Endothelial cell of umbilical vein (primary cell): Measurements from ENCODE around the gene TET1. TPM values are rescaled to one million over a fixed set of nuclear protein-coding genes. Genes with fewer than 3 reads are reported as not detected.

Source experiments
- BruUV-seq: library from RNA; stranded (reverse); fragments of 400-500 nt; replicated peaks from 2 replicates; lab custom pipeline; 2021; lab: Mats Ljungman, UMichigan
- CTCF ChIA-PET: fragments of 300-600, 350-600 bp; sonication (Branson Sonifier 250); formaldehyde crosslinking; loops from one replicate; lab custom pipeline; 2021; ENCODE audit warnings: antibody characterized with exemption, inconsistent platforms; lab: Charles Lee
- POLR2A ChIA-PET: fragments of 300-600, 350-600 bp; sonication (Branson Sonifier 250); formaldehyde crosslinking; loops from one replicate; lab custom pipeline; 2021; ENCODE audit warnings: antibody characterized with exemption, inconsistent platforms; lab: Charles Lee
- DNase-seq: peaks from one replicate; pipeline ENCODE4 v3.0.0-alpha.2; 2011; ENCODE audit warnings: low read depth, low spot score
- FAIRE-seq: peaks from 2 replicates; lab custom pipeline; 2011; peaks lifted over from hg19 to GRCh38; lab: Jason Lieb, UNC
- H2AFZ ChIP-seq: 2 replicates; pipeline ENCODE4 v1.6.0; 2012; ENCODE audit warnings: low read depth, low read length, control low read depth, inconsistent platforms
- H3K27ac ChIP-seq: 2 replicates; pipeline ENCODE4 v1.5.1; 2011; ENCODE audit warnings: low read depth, mild to moderate bottlenecking, control low read depth, low read length, moderate library complexity; ENCODE audit not compliant: insufficient read depth
- H3K27me3 ChIP-seq, 2 experiments: 2 replicates each; pipeline versions ENCODE4 v1.6.0 to v1.6.1; 2011; ENCODE audit warnings: low read length in 2 of 2, mixed read lengths in 1 of 2; ENCODE audit not compliant: control insufficient read depth in 2 of 2, insufficient read depth in 2 of 2
- H3K36me3 ChIP-seq, 2 experiments: 2 replicates in 1 of 2; 3 replicates in 1 of 2; pipeline ENCODE4 v1.5.1; 2011; ENCODE audit warnings: low read length in 2 of 2, mild to moderate bottlenecking in 1 of 2, moderate library complexity in 1 of 2; ENCODE audit not compliant: control insufficient read depth in 2 of 2, insufficient read depth in 2 of 2; ENCODE audit errors: extremely low read depth in 1 of 2
- H3K4me1 ChIP-seq: 3 replicates; pipeline ENCODE4 v1.5.1; 2011; ENCODE audit warnings: mild to moderate bottlenecking, low read length; ENCODE audit not compliant: control insufficient read depth, insufficient read depth; ENCODE audit errors: extremely low read depth
- H3K4me2 ChIP-seq: 2 replicates; pipeline ENCODE4 v1.6.1; 2011; ENCODE audit warnings: low read length, control low read depth, mixed read lengths; ENCODE audit not compliant: insufficient read depth
- H3K4me3 ChIP-seq, 3 experiments: fragments of 200-600 bp in 1 of 3; sonication (generic), shearing (Covaris generic) in 1 of 3; replicated peaks in 1 of 3; 2 replicates each; pipeline ENCODE4 v1.5.1; 2011 to 2016; ENCODE audit warnings: control low read depth in 3 of 3, low read length in 3 of 3, mild to moderate bottlenecking in 2 of 3, inconsistent platforms in 1 of 3, low read depth in 1 of 3, moderate library complexity in 1 of 3; ENCODE audit not compliant: insufficient read depth in 1 of 3
- H3K79me2 ChIP-seq: 2 replicates; pipeline ENCODE4 v1.6.0; 2012; ENCODE audit warnings: low read length, inconsistent platforms; ENCODE audit not compliant: control insufficient read depth, insufficient read depth
- H3K9ac ChIP-seq: replicated peaks from 2 replicates; pipeline ENCODE3; 2011; ENCODE audit warnings: low read length, control low read depth; ENCODE audit not compliant: insufficient read depth; ENCODE audit errors: extremely low read depth
- H3K9me1 ChIP-seq: replicated peaks from 3 replicates; pipeline ENCODE4 v1.6.0; 2011; ENCODE audit warnings: mild to moderate bottlenecking, low read length; ENCODE audit not compliant: control insufficient read depth, insufficient read depth; ENCODE audit errors: extremely low read depth
- H3K9me3 ChIP-seq: replicated peaks from 2 replicates; pipeline ENCODE4 v1.5.1; 2012; ENCODE audit warnings: low read length, inconsistent platforms; ENCODE audit not compliant: control insufficient read depth, insufficient read depth
- H4K20me1 ChIP-seq: replicated peaks from 2 replicates; pipeline ENCODE3; 2011; ENCODE audit warnings: mild to moderate bottlenecking, low read length; ENCODE audit not compliant: control insufficient read depth, insufficient read depth; ENCODE audit errors: extremely low read depth
- CTCF ChIP-seq, 2 donors: IDR thresholded peaks; 1 replicate in 1 of 2; 2 replicates in 1 of 2; pipeline ENCODE4 v1.5.1; 2011; ENCODE audit warnings: low read length in 2 of 2, mild to moderate bottlenecking in 2 of 2, moderate library complexity in 2 of 2, control low read depth in 1 of 2, inconsistent platforms in 1 of 2, low read depth in 1 of 2; ENCODE audit not compliant: insufficient read depth in 1 of 2; ENCODE audit errors: extremely low read depth in 1 of 2
- EZH2 ChIP-seq: IDR thresholded peaks from 2 replicates; pipeline ENCODE4 v1.6.1; 2012; ENCODE audit warnings: borderline replicate concordance, low read depth, mild to moderate bottlenecking, moderate library complexity, low read length, inconsistent platforms; ENCODE audit not compliant: severe bottlenecking
- FOS ChIP-seq: IDR thresholded peaks from 2 replicates; pipeline ENCODE4 v1.6.1; 2011; ENCODE audit warnings: mild to moderate bottlenecking, low read length, moderate library complexity, borderline replicate concordance; ENCODE audit not compliant: insufficient read depth
- GATA2 ChIP-seq: IDR thresholded peaks from 2 replicates; pipeline ENCODE4 v1.7.0; 2011; ENCODE audit warnings: low read depth, mild to moderate bottlenecking, moderate library complexity, mixed read lengths, low read length; ENCODE audit not compliant: insufficient read length, insufficient read depth
- MAX ChIP-seq: IDR thresholded peaks from 2 replicates; pipeline ENCODE4 v1.6.1; 2011; ENCODE audit not compliant: insufficient read depth, insufficient read length
- POLR2A ChIP-seq: IDR thresholded peaks from 2 replicates; pipeline ENCODE4 v1.6.1; 2012; ENCODE audit warnings: low read depth, mild to moderate bottlenecking, control low read depth, low read length
- dilution Hi-C: fragments of 300-500 bp; cut with MboI; formaldehyde crosslinking; loops from one replicate; pipeline ENCODE4 v1.15.0; 2019; ENCODE audit warnings: low sequenced_read_pairs; ENCODE audit not compliant: extremely low pct_ligation_motif_present
- intact Hi-C: fragments of 100-400 bp; cut with micrococcal nuclease; formaldehyde crosslinking; loops from one replicate; pipeline ENCODE4 v1.10.0; 2022
- polyA plus RNA-seq, 4 experiments: library from polyadenylated mRNA; depleted of rRNA in 3 of 4; stranded (reverse) in 3 of 4; unstranded in 1 of 4; fragments of >200 nt; gene quantifications; 2 replicates each; pipeline versions ENCODE4 v1.2.1 to v1.2.3, GENCODE V29; 2011 to 2012; ENCODE audit warnings: missing spikeins in 1 of 4
- total RNA-seq: library from RNA; stranded (reverse); gene quantifications from 2 replicates; pipeline ENCODE4 v1.2.3, GENCODE V29; 2021

The TET1 gene
- total and polyA plus RNA-seq, 2 donors (not counting 3 experiments of a cell fraction or from before 2014, with no cell fraction given), result 0.23 to 1.5 TPM

DNA sequence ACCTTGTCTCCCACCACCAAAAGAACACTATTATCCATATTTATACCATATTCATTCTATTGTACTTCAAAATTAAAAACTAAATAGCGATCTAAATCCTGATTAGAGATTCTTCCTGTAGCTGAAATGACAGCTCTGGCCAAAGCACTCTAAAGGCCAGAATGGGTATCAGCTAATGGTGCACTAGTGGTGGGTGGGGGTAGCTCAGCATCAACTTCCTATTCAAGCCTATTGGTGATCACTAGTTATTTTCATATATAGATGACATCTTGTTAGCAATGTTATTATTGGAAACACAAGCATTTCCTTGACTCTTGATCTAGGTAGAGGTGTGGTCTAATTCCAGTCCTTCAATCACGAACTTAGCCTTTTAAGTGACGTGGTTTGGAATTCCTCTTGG is 43.6 kb downstream of the TET1 start:
- intact Hi-C loops (no loop called here), dilution Hi-C loops (no loop called here)
- H3K79me2 ChIP-seq, result no peaks in the 10 kb centered on the region
- H3K4me3 ChIP-seq, result no peak overlapping the region
- BruUV-seq, result no TSS peak
- no peak overlapping the region for H3K4me2 ChIP-seq
- H3K27ac ChIP-seq, result no peak overlapping the region
- peaks cover 14% of the 10 kb centered on the region for H3K4me1 ChIP-seq
- POLR2A ChIA-PET, result no interaction called here
- no peaks in the 10 kb centered on the region for H3K27me3 ChIP-seq
- no peak for TF ChIP-seq CTCF (IDR thresholded peaks at IDR 0.05; ENCODE audit: extremely low read depth in 1 of 2, insufficient read depth in 1 of 2, low read depth in 1 of 2, low read length in 2 of 2)
- no peak for TF ChIP-seq EZH2
- H2AFZ ChIP-seq, result no peak overlapping the region
- CTCF ChIA-PET, result interaction anchor here (1.7 kb wide), 1 partner anchor 53 kb away, joined by 6 read pairs; no protein-coding TSS in a partner anchor
- H3K9me3 ChIP-seq, result no peaks in the 10 kb centered on the region
- no peaks in the 10 kb centered on the region for H4K20me1 ChIP-seq
- no peak overlapping the region for H3K9ac ChIP-seq
- no peaks in the 10 kb centered on the region for H3K9me1 ChIP-seq
- DNase-seq (no peak), FAIRE-seq (no peak)
- no peaks in the 10 kb centered on the region for H3K36me3 ChIP-seq

DNA sequence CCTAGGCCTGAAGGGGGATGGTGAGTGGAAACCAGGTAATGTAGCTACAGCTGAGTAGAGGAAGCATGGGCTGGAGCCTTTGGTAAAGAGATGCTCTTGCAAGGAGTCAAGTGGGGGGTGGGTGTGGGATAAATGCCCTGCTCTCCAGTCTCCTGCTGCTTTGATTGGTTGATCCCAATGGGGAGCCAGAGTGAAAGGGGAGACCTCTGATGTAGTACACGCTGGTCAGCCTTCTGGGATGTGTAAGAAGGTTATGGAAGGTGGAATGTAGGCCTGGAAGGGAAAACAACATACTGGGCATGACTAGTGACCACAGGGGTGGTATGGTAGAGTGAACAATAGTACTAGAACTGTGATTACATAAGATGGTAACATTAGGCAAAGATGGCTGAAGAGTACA is 44.3 kb downstream of the TET1 start:
- Histone ChIP-seq H2AFZ (no peak overlapping the region), H3K9me3 (no peaks in the 10 kb centered on the region), H4K20me1 (no peaks in the 10 kb centered on the region), H3K27ac (no peak overlapping the region), H3K9ac (no peak overlapping the region), H3K4me1 (peaks cover 14% of the 10 kb centered on the region), H3K9me1 (no peaks in the 10 kb centered on the region), H3K27me3 (no peaks in the 10 kb centered on the region), H3K4me2 (no peak overlapping the region), H3K36me3 (no peaks in the 10 kb centered on the region), H3K4me3 (no peak overlapping the region), H3K79me2 (no peaks in the 10 kb centered on the region)
- POLR2A ChIA-PET, result no interaction called here
- CTCF ChIA-PET, result interaction anchor here (1.7 kb wide), 1 partner anchor 54 kb away, joined by 6 read pairs; no protein-coding TSS in a partner anchor
- intact Hi-C loops (no loop called here), dilution Hi-C loops (no loop called here)
- no TSS peak for BruUV-seq
- FAIRE-seq (no peak), DNase-seq (no peak)
- no peak for TF ChIP-seq FOS
- no peak for TF ChIP-seq GATA2
- no peak for TF ChIP-seq MAX
- no peak for TF ChIP-seq POLR2A
